Middle frontal gyrus (tissue), 1 donor: Measurements from ENCODE around the gene AFDN.

ENCODE experiments used
- DNase-seq: peaks from one replicate; pipeline ENCODE4 v3.0.0-alpha.2; 2015; ENCODE audit warnings: low spot score; ENCODE audit errors: extremely low spot score

Gene AFDN

GRCh38 chr6:167860550-167861226, 34.0 kb downstream of the AFDN start:
- no peak for DNase-seq

DNA sequence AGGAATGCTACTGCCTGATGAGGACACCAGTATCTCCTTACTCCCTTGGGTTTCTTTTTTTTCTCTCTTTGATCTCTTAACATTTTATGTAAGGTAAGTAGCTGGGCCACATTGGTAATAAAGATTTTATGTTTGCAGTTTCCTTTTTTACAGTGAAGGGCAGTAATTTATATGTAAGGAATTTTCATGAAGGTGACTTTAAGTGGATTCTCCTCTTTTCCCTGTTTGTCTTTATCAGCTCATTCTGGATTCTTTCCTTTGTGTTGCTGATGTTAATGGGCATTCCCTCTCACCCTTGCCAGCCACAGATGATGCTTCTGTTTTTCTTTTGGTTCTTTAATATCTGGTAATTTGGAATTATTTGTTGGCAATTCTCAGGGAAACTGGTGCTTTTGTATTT, 34.7 kb downstream of the AFDN start:
- no peak for DNase-seq

GRCh38 chr6:167863897-167864296, 37.2 kb downstream of the AFDN start:
- DNase-seq, result no peak

DNA sequence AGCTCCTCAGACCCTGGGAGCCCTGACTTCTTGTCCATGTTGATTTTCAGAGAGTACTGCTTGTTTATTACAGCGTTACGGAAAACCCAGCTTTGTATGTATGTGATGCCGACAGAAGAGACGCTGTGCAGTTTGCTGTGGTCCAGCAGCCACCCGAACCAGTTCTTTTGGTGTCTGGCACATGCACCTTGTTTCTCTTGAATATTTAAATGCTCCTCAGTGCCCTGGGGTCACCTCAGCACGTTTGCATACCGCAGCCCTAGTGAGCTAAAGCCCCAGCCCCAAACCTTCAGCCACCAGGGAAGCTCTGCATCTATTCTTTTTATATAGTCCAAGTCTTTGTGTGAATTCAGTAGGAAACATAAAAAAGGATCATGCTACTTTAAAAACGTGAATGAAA, 39.9 kb downstream of the AFDN start:
- DNase-seq, result no peak

GRCh38 chr6:167870321-167870720, 43.6 kb downstream of the AFDN start:
- DNase-seq, result no peak

GRCh38 chr6:167872538-167873210, 46.0 kb downstream of the AFDN start:
- no peak for DNase-seq

DNA sequence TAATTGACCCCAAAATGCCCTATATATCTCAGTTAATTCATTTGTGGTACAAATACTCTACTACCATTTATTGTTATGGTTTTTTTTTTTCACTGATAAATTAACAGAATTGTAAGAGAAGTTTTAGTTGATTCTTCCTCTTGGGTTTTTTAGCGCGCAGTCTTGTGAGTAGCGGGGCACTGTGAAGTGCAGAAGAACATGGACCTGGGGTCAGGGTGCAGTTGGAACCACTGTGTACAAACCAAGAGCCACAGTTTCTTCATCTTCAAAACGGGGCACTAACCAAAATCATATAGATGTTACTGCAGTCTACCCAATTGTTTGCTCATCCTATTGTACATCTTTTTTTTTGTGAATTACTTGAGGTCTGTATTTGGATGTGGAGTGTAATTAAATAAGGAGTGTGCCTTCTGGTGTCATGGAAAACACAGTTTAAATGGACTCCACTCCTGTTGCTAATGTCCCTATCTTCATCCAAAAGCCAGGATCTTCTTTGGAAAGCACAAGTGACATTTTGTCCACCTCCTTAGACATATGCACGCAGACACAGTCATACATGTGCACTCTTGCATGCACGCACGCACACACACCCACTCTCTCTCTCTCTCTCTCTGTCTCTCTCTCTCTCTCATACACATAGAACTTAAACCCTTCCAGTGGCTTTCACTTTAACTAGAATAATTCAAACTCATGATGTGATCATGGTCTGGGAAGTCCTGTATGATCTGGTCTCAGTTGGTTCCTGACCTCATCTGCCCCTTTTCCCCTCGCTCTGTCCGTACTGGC, 51.5 kb downstream of the AFDN start:
- no peak for DNase-seq

GRCh38 chr6:167879612-167880011, 52.9 kb downstream of the AFDN start:
- no peak for DNase-seq

GRCh38 chr6:167881327-167881726, 54.6 kb downstream of the AFDN start:
- no peak for DNase-seq

GRCh38 chr6:167882244-167882643, 55.5 kb downstream of the AFDN start:
- DNase-seq, result no peak

- no peak for DNase-seq
Measured at GRCh38 chr6:167888098-167888497, 61.4 kb downstream of the AFDN start.

GRCh38 chr6:167892835-167893815, 66.4 kb downstream of the AFDN start:
- DNase-seq, result no peak

DNA sequence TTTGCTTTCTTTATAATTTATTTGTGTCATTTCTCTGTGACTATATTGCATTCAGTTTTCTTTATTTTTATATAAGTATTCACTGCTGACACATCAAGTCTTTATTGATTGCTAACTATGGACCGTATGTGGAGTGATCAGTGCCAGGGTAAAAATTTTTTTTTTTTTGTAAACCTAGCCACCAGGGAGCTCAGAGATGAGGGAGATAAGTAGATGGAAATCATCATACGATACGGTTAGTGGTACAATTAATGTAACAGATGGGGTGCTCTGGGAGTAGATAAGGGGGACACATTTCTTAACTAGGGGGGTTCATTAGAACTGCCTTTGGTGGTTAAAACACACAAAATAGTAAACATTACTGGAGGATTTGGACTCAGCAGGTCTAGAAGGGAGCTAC, 68.3 kb downstream of the AFDN start:
- no peak for DNase-seq

DNA sequence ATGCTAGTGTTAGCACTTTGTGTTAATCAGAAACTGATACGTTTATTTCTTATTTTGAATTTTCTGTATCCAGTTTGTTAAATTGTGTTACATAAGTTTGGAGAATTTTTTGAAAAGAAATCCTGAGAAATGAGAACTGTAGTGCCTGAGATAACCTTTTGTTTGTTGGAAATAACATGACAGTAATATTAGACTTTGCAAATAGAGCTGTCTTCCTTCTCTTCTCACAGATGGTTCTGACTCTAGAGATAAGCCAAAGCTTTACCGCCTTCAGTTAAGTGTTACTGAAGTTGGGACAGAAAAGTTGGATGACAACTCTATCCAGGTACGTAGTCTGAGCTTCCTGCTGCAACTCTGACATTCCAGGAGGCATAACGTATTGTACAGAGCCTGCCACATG, 69.9 kb downstream of the AFDN start:
- DNase-seq, result no peak

DNA sequence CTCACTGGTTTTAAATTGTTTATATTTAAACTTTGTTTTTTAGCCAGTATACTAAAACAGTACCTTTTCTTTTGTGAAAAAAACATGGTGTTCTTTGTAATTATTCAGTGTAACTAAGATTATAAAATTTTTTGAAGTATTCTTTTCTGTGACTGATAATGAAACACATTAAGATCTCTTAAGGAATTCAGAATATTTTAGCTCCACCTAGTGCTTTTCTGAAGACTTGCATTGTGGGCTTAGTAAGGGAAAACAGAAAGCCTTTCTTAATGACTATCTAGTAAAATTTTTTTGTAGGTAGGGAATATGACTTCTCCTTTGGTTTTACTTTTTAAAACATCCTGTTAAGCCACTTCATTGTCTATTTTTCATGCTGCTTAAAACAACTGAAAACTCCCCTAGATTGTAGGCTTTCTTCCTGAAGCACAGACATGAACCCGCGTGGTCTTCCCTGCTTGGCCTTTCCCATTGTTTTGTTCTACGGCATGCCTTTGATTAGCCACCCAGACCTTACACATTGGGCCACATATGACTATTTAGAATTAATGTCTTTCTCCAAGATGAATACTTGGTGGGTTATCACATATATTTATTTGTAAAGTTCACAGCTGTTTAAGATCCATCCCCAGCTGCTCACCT, 72.1 kb downstream of the AFDN start:
- peak; percentile 56 for DNase-seq

DNA sequence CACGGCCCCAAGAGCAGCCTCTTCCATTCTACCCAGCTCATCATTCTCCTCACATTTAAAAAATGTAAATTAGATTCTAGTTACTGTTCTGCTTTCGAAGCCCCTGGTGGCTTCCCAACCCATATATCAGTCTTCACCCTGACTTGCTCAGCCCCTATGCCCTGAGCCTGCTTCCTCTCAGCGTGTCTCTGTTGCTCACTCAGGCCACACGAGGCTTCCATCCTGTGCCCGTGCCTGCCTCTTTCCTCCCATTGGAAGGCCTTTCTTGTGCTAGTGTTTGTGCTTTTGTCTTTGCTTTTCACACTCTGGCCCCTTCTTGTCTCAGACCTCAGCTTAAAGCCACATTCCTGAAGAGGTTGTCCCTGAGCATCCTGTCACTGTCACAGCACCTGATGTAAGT, 78.1 kb downstream of the AFDN start:
- DNase-seq, result no peak

GRCh38 chr6:167906899-167907298, 80.2 kb downstream of the AFDN start:
- no peak for DNase-seq

DNA sequence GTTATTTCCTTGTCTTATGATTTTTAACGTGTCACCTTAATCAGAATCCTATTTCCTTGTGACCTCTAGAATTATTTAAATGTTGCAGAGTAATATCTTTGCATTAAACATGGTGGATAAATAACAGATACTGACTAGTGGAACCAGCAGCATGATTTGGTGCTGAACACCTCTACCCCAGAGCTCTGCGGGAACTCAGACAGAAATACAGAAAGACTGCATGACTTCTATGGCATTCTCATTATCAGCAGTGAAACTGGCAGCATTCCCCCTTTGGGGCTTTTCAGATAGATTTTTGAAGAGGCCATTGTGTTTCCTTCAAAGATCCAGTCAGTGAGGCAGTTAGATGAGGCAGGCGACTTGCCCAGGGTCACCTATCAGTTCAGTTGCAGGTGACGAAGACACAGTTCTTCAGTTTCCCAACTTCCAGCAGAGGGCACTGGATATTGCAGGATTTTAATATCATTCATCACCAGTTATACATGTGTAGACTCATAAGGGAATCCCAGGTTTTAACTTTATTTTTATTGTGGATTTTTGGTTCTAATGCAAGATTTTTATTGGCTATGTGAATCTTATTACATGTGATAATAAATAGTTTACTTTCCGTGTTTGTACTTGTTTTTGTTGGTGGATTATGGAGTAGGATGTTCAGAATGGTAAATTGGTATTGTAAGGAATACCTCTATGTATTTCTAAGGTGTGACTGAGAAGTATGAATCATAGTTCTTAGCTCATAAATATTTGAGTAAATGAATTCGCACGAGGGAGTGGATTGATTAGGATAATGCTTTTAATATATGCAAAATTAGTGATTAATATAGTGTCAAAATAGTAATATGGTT, 81.3 kb downstream of the AFDN start:
- DNase-seq, result no peak

- DNase-seq, result no peak
Measured at GRCh38 chr6:167910007-167910406, 83.3 kb downstream of the AFDN start.

DNA sequence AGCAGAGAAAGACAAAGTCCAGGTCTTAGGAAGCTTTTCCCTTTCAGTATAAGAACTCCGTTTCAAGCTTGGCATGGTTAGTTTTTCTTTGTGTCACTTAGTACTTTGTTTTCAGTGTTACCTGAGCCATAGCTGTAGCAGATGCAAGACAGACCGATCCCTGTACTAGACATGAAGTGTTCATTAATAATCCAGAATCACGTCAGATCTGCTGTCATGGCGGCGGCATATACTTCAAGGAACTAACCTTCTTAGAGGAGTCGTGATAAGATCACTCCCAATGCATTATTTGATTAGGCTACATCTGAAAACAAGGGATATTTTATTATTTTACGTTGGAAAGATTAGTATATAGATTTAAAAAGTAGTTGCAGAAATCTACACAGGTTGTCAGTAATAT, 83.9 kb downstream of the AFDN start:
- DNase-seq, result no peak
